ENCODE measurements around the gene DMBT1.

DNA sequence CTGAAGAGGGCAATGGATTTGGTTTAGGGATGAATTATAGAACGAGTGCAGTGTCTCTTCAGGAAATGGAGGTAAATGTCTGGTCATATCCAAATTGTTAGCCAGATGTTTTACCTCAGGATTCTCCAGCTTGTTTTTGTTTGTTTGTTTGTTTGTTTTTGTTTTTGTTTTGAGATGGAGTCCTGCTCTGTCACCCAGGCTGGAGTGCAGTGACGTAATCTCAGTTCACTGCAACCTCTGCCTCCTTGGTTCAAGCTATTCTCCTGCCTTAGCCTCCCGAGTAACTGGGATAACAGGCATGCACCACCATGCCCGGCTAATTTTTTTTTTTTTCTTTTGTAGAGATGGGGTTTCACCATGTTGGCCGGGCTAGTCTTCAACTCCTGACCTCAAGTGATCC lies 132.2 kb downstream of the DMBT1 start:
- TF ChIP-seq EZH2 (IDR thresholded peaks at IDR 0.05; ENCODE audit: borderline replicate concordance, insufficient read depth, low read depth, low read length, poor library complexity, severe bottlenecking) = no peak
- TF ChIP-seq, protein P1, sequence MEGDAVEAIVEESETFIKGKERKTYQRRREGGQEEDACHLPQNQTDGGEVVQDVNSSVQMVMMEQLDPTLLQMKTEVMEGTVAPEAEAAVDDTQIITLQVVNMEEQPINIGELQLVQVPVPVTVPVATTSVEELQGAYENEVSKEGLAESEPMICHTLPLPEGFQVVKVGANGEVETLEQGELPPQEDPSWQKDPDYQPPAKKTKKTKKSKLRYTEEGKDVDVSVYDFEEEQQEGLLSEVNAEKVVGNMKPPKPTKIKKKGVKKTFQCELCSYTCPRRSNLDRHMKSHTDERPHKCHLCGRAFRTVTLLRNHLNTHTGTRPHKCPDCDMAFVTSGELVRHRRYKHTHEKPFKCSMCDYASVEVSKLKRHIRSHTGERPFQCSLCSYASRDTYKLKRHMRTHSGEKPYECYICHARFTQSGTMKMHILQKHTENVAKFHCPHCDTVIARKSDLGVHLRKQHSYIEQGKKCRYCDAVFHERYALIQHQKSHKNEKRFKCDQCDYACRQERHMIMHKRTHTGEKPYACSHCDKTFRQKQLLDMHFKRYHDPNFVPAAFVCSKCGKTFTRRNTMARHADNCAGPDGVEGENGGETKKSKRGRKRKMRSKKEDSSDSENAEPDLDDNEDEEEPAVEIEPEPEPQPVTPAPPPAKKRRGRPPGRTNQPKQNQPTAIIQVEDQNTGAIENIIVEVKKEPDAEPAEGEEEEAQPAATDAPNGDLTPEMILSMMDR (IDR thresholded peaks at IDR 0.05) = no peak

All from B cell (primary cell).